K562 (cell line): ENCODE results near the gene L3MBTL1. TPM values are rescaled to one million over a fixed set of nuclear protein-coding genes. Genes with fewer than 3 reads are reported as not detected.

Source experiments
- ATAC-seq: fragments of 200-7000 bp; cut with Tn5 transposase; 3 replicates; pipeline ENCODE4 v1.9.1; 2020; ENCODE audit warnings: moderate library complexity
- BruUV-seq: library from RNA; stranded (reverse); fragments of 400-500 nt; replicated peaks from 2 replicates; lab custom pipeline; 2021; lab: Mats Ljungman, UMichigan
- CTCF ChIA-PET: fragments of 300-600 bp; formaldehyde crosslinking; extraction: SDS; loops from one replicate; lab custom pipeline; 2021; ENCODE audit warnings: low intra/inter-chr PET ratio; lab: Yijun Ruan, JAX
- POLR2A ChIA-PET: fragments of 300-600, 350-650 bp; sonication (Branson Sonifier 250); formaldehyde crosslinking; extraction: SDS; loops from one replicate; lab custom pipeline; 2021; ENCODE audit warnings: antibody characterized with exemption, inconsistent platforms; lab: Yijun Ruan, JAX
- DNase-seq, 4 experiments: peaks; one replicate each; pipeline versions ENCODE4 v3.0.0 to v3.0.0-alpha.2; 2011 to 2018; ENCODE audit warnings: low spot score in 3 of 4, mixed read lengths in 3 of 4; ENCODE audit errors: extremely low read depth in 1 of 4
- FAIRE-seq: peaks from 2 replicates; lab custom pipeline; 2011; peaks lifted over from hg19 to GRCh38; lab: Jason Lieb, UNC
- H2AFZ ChIP-seq: 2 replicates; pipeline ENCODE4 v1.6.0; 2011; ENCODE audit warnings: low read depth, low read length, control low read depth, inconsistent platforms
- H3K27ac ChIP-seq: fragments of 200-600 bp; 3 replicates; pipeline ENCODE4 v1.8.0; 2011; ENCODE audit warnings: low read depth, mild to moderate bottlenecking, control low read depth, inconsistent platforms, low read length, moderate library complexity, mixed read lengths; ENCODE audit errors: extremely low read depth
- H3K27me3 ChIP-seq, 2 experiments: fragments of 300-600 bp in 1 of 2; 2 replicates in 1 of 2; 3 replicates in 1 of 2; pipeline versions ENCODE4 v1.6.0 to v1.8.0; 2011; ENCODE audit warnings: inconsistent platforms in 2 of 2, low read length in 2 of 2, mild to moderate bottlenecking in 1 of 2, mixed read lengths in 1 of 2, moderate library complexity in 1 of 2; ENCODE audit not compliant: control insufficient read depth in 2 of 2, insufficient read depth in 2 of 2
- H3K36me3 ChIP-seq: fragments of 300-600 bp; 3 replicates; pipeline ENCODE4 v1.8.0; 2011; ENCODE audit warnings: mild to moderate bottlenecking, low read length, inconsistent platforms; ENCODE audit not compliant: control insufficient read depth, insufficient read depth
- H3K4me1 ChIP-seq, 2 experiments: fragments of 200-600 bp in 1 of 2; replicated peaks in 1 of 2; 2 replicates in 1 of 2; 3 replicates in 1 of 2; pipeline versions ENCODE4 v1.5.1 to v1.8.0; 2011; ENCODE audit warnings: inconsistent platforms in 2 of 2, low read length in 2 of 2, mild to moderate bottlenecking in 1 of 2, mixed read lengths in 1 of 2, moderate library complexity in 1 of 2; ENCODE audit not compliant: control insufficient read depth in 2 of 2, insufficient read depth in 2 of 2
- H3K4me2 ChIP-seq: 2 replicates; pipeline ENCODE4 v1.6.1; 2011; ENCODE audit warnings: low read length, control low read depth, inconsistent platforms, mixed read lengths; ENCODE audit not compliant: insufficient read depth
- H3K4me3 ChIP-seq: fragments of 200-600 bp; sonication (generic), shearing (Covaris generic); 2 replicates; pipeline ENCODE4 v1.5.1; 2016; ENCODE audit warnings: control low read depth, inconsistent platforms
- H3K79me2 ChIP-seq: fragments of 200-600 bp; 3 replicates; pipeline ENCODE4 v1.8.0; 2011; ENCODE audit warnings: low read length, inconsistent platforms; ENCODE audit not compliant: control insufficient read depth, insufficient read depth
- H3K9ac ChIP-seq, 2 experiments: 2 replicates each; pipeline versions ENCODE4 v1.6.0 to v1.6.1; 2011; ENCODE audit warnings: low read depth in 2 of 2, low read length in 2 of 2, control low read depth in 1 of 2, inconsistent platforms in 1 of 2, mild to moderate bottlenecking in 1 of 2, mixed read lengths in 1 of 2; ENCODE audit not compliant: insufficient read depth in 1 of 2
- H3K9me1 ChIP-seq: one replicate; pipeline ENCODE4 v1.6.0; 2011; ENCODE audit warnings: inconsistent platforms, mild to moderate bottlenecking, low read length, moderate library complexity; ENCODE audit not compliant: control insufficient read depth, insufficient read depth
- H3K9me3 ChIP-seq: replicated peaks from 2 replicates; pipeline ENCODE4 v1.5.1; 2011; ENCODE audit warnings: low read depth, low read length, inconsistent platforms; ENCODE audit not compliant: control insufficient read depth, insufficient read depth
- H4K20me1 ChIP-seq: replicated peaks from 2 replicates; pipeline ENCODE4 v1.6.1; 2011; ENCODE audit warnings: low read length, inconsistent platforms, mixed read lengths; ENCODE audit not compliant: control insufficient read depth, insufficient read depth
- BRD9 ChIP-seq: fragments of 450-650 bp; IDR thresholded peaks from 2 replicates; pipeline ENCODE4 v1.6.1; 2018; ENCODE audit warnings: low read depth; ENCODE audit not compliant: partially characterized antibody
- GATA2 ChIP-seq: sonication (generic); formaldehyde crosslinking; IDR thresholded peaks from 2 replicates; pipeline ENCODE4 v1.4.0; 2020; ENCODE audit warnings: mild to moderate bottlenecking, missing genetic modification reagents
- HNRNPLL ChIP-seq: fragments of 200-400 bp; formaldehyde crosslinking; IDR thresholded peaks from 2 replicates; pipeline ENCODE4 v1.6.1; 2017; ENCODE audit warnings: low read length, low read depth, mild to moderate bottlenecking; ENCODE audit not compliant: poor library complexity, severe bottlenecking
- KDM1A ChIP-seq, 2 experiments: fragments of 450-650 bp; IDR thresholded peaks; 2 replicates each; pipeline ENCODE4 v1.6.1; 2016; ENCODE audit warnings: mild to moderate bottlenecking in 2 of 2
- PHF8 ChIP-seq: fragments of 200-600 bp; sonication (generic); IDR thresholded peaks from 2 replicates; pipeline ENCODE4 v1.6.1; 2012; ENCODE audit warnings: mixed run types, mild to moderate bottlenecking, inconsistent platforms, low read length, moderate library complexity, borderline replicate concordance
- SMARCB1 ChIP-seq: IDR thresholded peaks from 2 replicates; pipeline ENCODE4 v1.6.1; 2011; ENCODE audit warnings: improper control_type of control experiment, low read depth; ENCODE audit not compliant: insufficient read length
- SUPT5H ChIP-seq: fragments of 450-650 bp; IDR thresholded peaks from 2 replicates; pipeline ENCODE4 v1.6.1; 2016
- WGBS: fragments of 100-300 bp; shearing (Covaris generic); methylation state at CpG from one replicate; pipeline ENCODE4 v1.1.6; 2016; ENCODE audit warnings: low coverage, mixed read lengths; ENCODE audit not compliant: insufficient coverage; ENCODE audit errors: missing lambda C conversion rate; 5-methylcytosine and 5-hydroxymethylcytosine counted together
- in situ Hi-C: fragments of 300-500 bp; cut with MboI; formaldehyde crosslinking; loops from 4 replicates; pipeline ENCODE4 v1.15.0; 2018; ENCODE audit warnings: inconsistent platforms, mixed read lengths
- intact Hi-C: fragments of 100-400 bp; cut with micrococcal nuclease; formaldehyde crosslinking; loops from 2 replicates; pipeline ENCODE4 v1.14.2; 2022
- polyA plus RNA-seq, 8 experiments: library from polyadenylated mRNA; depleted of rRNA in 4 of 8; stranded (reverse) in 5 of 8; unstranded in 3 of 8; fragments of >200 nt; fragmentation: Nextera tagmentation in 2 of 8; fragmentation: Illumina TruSeq in 1 of 8; extraction: Ambion mirVana in 2 of 8; extraction: Trizol in 1 of 8; gene quantifications; 2 replicates each; pipeline versions ENCODE4 v1.2.1 to v1.2.3, GENCODE V29; 2011 to 2014; ENCODE audit warnings: inconsistent platforms in 1 of 8, missing spikeins in 1 of 8
- total RNA-seq, 7 experiments: library from RNA; depleted of rRNA in 6 of 7; stranded (reverse); fragments of >200 nt in 6 of 7; fragmentation: Illumina TruSeq in 2 of 7; extraction: Trizol in 2 of 7; gene quantifications; 2 replicates each; pipeline versions ENCODE4 v1.2.1 to v1.2.3, GENCODE V29; 2011 to 2021; ENCODE audit warnings: low replicate concordance in 1 of 7

The L3MBTL1 gene
- total and polyA plus RNA-seq, 9 of the 15 experiments (the other 6 are each of a cell fraction or from before 2014, with no cell fraction given): 0.77 to 10.0 (median 4.4) TPM

DNA sequence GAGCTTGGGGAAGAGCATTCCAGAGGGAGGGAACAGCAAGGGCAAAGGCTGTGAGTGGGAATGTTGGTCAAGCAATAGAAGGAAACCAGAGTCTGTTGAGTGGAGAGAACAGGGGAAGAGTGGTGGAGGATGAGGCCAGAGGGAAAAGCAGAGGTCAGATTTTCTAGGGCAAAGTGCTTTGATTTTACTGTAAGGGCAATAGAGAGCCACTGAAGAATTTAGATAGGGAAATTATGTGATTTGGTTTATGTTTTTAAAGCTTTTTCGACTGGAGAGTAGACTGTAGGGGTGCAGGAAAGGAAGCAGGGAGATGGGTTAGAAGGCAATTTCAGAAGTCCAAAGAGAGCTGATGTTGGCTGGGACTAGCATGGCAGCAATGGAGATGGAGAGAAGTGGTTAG, 4.4 kb downstream of the L3MBTL1 start:
- ATAC-seq (no peak), DNase-seq (no peak), FAIRE-seq (no peak)
- Histone ChIP-seq H4K20me1 (no peaks in the 10 kb centered on the region), H3K36me3 (no peaks in the 10 kb centered on the region), H3K4me1 (peaks cover 17 to 45% of the 10 kb centered on the region in 2 experiments; a peak in 4 of 5 replicates), H3K79me2 (peaks cover 14% of the 10 kb centered on the region; the same call in 2 of the 3 replicates), H3K9me3 (no peaks in the 10 kb centered on the region), H3K4me3 (no peak overlapping the region), H3K9me1 (no peaks in the 10 kb centered on the region), H3K27me3 (peaks cover 4 to 10% of the 10 kb centered on the region in 2 experiments; a peak in 4 of 5 replicates), H2AFZ (no peak overlapping the region), H3K4me2 (no peak overlapping the region), H3K27ac (no peak overlapping the region), H3K9ac (no peak overlapping the region)
- no peak for TF ChIP-seq BRD9
- TF ChIP-seq KDM1A (IDR thresholded peaks at IDR 0.05): peak; percentile 66 to 77; a peak in 3 of 4 replicates
- no peak for TF ChIP-seq SMARCB1
- CTCF ChIA-PET: no interaction called here
- POLR2A ChIA-PET: interaction anchor here (0.7 kb wide), 1 partner anchor 55 kb away, joined by 4 read pairs; no protein-coding TSS in a partner anchor
- 30% methylated on average over 1 of the region's 1 CpG for WGBS
- no TSS peak for BruUV-seq
- in situ Hi-C loops (no loop called here), intact Hi-C loops (no loop called here)

- intact Hi-C loops: no loop called here
- ChIA-PET POLR2A (interaction anchor here (1.4 to 4.5 kb wide), 2 partner anchors 14 to 56 kb away, joined by 3 to 19 read pairs; partner anchors contain the start of gene SRSF6), CTCF (no interaction called here)
- Histone ChIP-seq H3K4me2 (peak overlapping the region; percentile 69), H4K20me1 (no peaks in the 10 kb centered on the region), H3K36me3 (peaks cover 7% of the 10 kb centered on the region; the same call in 1 of the 3 replicates), H3K79me2 (peaks cover 22% of the 10 kb centered on the region; the same call in 2 of the 3 replicates), H3K4me1 (peaks cover 23 to 36% of the 10 kb centered on the region in 2 experiments; a peak in 4 of 5 replicates), H3K9me3 (no peaks in the 10 kb centered on the region), H3K27ac (no peak overlapping the region; the same call in 2 of the 3 replicates), H2AFZ (peak overlapping the region; percentile 60), H3K9me1 (no peaks in the 10 kb centered on the region), H3K4me3 (peak overlapping the region; percentile 33), H3K9ac (peak overlapping the region; percentile 32 to 88; a peak in 3 of 4 replicates), H3K27me3 (no peaks in the 10 kb centered on the region)
- ATAC-seq (no peak), DNase-seq (no peak), FAIRE-seq (no peak)
- WGBS: 62% methylated on average over 10 of the region's 10 CpGs
- BruUV-seq: no TSS peak
- in situ Hi-C loops: no loop called here
- TF ChIP-seq SUPT5H: 0 out of 2 replicates have a peak, but pooled peaks have one; percentile 27
- TF ChIP-seq PHF8: peak; percentile 47; the same call in 1 of the 2 replicates
- no peak for TF ChIP-seq HNRNPLL
- no peak for TF ChIP-seq GATA2 (CRISPR knock-in tag)
Measured at GRCh38 chr20:43513372-43513930, 6.0 kb downstream of the L3MBTL1 start.
